ENCODE data around the gene ARHGAP29.

ARHGAP29 gene

DNA sequence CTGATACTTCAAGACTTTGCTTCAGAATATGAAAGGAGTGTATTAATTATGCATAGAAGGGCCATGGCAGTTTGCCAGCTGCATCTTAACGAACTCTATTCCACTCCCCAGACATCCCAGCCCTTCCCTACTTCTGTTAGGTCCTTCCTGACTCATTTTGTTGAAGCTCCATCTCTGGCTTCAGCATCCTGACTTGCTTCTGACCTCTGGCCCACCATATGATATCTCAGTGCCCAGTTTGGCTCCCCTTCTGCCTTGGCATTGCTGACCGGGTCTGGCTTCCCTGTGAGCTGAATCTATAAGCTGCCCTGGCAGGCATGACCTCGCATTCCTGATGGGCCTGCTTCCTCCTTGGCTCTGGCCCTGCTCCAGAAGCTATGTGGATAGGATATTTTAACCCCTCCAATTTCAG, 27.6 kb upstream of the ARHGAP29 start:
- TF ChIP-seq, protein P1, sequence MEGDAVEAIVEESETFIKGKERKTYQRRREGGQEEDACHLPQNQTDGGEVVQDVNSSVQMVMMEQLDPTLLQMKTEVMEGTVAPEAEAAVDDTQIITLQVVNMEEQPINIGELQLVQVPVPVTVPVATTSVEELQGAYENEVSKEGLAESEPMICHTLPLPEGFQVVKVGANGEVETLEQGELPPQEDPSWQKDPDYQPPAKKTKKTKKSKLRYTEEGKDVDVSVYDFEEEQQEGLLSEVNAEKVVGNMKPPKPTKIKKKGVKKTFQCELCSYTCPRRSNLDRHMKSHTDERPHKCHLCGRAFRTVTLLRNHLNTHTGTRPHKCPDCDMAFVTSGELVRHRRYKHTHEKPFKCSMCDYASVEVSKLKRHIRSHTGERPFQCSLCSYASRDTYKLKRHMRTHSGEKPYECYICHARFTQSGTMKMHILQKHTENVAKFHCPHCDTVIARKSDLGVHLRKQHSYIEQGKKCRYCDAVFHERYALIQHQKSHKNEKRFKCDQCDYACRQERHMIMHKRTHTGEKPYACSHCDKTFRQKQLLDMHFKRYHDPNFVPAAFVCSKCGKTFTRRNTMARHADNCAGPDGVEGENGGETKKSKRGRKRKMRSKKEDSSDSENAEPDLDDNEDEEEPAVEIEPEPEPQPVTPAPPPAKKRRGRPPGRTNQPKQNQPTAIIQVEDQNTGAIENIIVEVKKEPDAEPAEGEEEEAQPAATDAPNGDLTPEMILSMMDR (conservative IDR thresholded peaks at IDR 0.05; ENCODE audit: low read depth, low read length) = no peak
- H4K20me1 ChIP-seq (ENCODE audit: insufficient read depth) = no peaks in the 10 kb centered on the region
- no peaks in the 10 kb centered on the region for H3K79me2 ChIP-seq (ENCODE audit: insufficient read depth, low read depth)
- no peaks in the 10 kb centered on the region for H3K4me1 ChIP-seq (ENCODE audit: low read depth, poor library complexity, severe bottlenecking)
- H3K27me3 ChIP-seq (ENCODE audit: insufficient read depth, low read depth) = no peaks in the 10 kb centered on the region
- no peak overlapping the region for H2AFZ ChIP-seq (ENCODE audit: low read depth)
- H3K9ac ChIP-seq = no peak overlapping the region
- H3K36me3 ChIP-seq (ENCODE audit: insufficient read depth) = no peaks in the 10 kb centered on the region
- no peak overlapping the region for H3K4me3 ChIP-seq (IDR thresholded peaks at IDR 0.05; ENCODE audit: insufficient read depth, low read depth, low read length)
- H3K4me2 ChIP-seq = no peak overlapping the region
- no peak overlapping the region for H3K27ac ChIP-seq

DNA sequence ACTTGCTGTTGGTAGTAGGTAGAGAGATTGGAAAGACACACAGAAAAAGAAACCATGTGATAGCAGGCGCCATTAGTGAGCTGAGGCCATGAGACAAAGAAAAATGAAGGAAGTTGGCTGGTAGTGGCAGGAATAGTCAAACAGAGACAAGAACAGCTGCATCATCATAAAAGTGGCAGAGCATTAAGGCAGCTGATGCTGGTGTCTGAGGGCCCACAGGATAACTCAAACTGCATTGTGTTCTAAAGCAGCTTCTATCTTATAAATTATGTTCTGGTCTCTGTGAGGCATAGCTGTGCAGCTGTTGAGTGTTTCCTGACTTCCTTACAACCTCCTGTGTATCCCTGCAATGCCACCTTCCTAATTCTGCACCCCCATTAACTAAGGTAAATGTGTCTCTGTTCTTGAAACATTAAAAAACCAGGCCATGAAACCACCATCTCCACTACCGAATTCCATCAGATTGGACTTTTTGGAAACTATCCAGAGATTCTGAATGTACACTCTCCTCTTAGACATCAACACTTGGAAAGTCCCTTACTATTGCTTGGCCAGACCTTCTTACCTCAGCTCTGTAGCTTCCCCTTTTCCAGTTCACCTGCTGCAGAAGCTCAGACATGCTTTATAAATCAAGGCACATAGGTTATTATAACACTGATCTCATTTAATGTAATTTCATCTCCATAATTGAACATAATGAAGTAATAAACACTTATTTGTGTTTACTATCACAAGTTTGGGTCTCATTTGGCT, 23.4 kb upstream of the ARHGAP29 start:
- Histone ChIP-seq H2AFZ (ENCODE audit: low read depth) (no peak overlapping the region), H4K20me1 (ENCODE audit: insufficient read depth) (no peaks in the 10 kb centered on the region), H3K4me2 (no peak overlapping the region)

DNA sequence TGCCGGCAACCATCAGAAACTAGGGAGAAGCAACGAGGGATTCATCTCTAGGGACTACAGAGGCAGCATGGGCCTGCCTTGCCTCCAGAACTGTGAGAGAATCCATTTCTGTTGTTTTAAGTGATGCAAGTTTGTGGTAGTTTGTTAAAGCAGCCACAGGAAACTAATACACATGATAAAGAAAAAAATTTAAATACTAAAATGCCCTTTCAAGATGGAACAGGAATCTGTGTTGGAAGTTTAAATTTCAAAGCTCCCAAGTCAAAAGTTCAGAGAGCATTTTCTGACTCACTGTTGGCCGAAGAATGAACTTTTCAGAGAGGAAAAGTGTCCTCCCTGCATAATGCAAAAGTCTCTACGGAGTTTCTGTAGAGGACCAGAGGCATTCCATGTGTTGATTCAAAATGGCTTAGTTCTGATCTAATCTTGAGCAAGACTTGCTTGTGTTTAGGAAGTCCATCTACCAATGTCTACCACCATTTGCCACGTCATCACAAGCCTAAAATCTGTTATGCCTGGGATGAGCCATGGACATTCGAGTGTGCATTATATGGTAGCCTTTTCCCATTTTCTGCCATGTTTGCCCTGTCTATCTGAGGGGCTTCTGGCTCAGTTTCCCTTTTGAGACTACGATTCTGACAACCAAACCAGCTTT, 22.4 kb upstream of the ARHGAP29 start:
- Histone ChIP-seq H3K27me3 (ENCODE audit: insufficient read depth, low read depth) (no peaks in the 10 kb centered on the region), H3K4me1 (ENCODE audit: low read depth, poor library complexity, severe bottlenecking) (no peaks in the 10 kb centered on the region), H3K4me3 (IDR thresholded peaks at IDR 0.05; ENCODE audit: insufficient read depth, low read depth, low read length) (no peak overlapping the region), H3K36me3 (ENCODE audit: insufficient read depth) (no peaks in the 10 kb centered on the region), H4K20me1 (ENCODE audit: insufficient read depth) (no peaks in the 10 kb centered on the region), H2AFZ (ENCODE audit: low read depth) (no peak overlapping the region), H3K79me2 (ENCODE audit: insufficient read depth, low read depth) (no peaks in the 10 kb centered on the region), H3K4me2 (no peak overlapping the region), H3K27ac (no peak overlapping the region), H3K9ac (no peak overlapping the region)
- TF ChIP-seq, protein P1 (conservative IDR thresholded peaks at IDR 0.05; ENCODE audit: low read depth, low read length) = no peak

More for the DNA sequence above, 23.4 kb upstream of the ARHGAP29 start:
- Histone ChIP-seq H3K27ac (no peak overlapping the region), H3K4me1 (ENCODE audit: low read depth, poor library complexity, severe bottlenecking) (no peaks in the 10 kb centered on the region), H3K79me2 (ENCODE audit: insufficient read depth, low read depth) (no peaks in the 10 kb centered on the region), H3K27me3 (ENCODE audit: insufficient read depth, low read depth) (no peaks in the 10 kb centered on the region), H3K36me3 (ENCODE audit: insufficient read depth) (no peaks in the 10 kb centered on the region), H3K9ac (no peak overlapping the region), H3K4me3 (IDR thresholded peaks at IDR 0.05; ENCODE audit: insufficient read depth, low read depth, low read length) (no peak overlapping the region)
- TF ChIP-seq, protein P1 (conservative IDR thresholded peaks at IDR 0.05; ENCODE audit: low read depth, low read length) = no peak

DNA sequence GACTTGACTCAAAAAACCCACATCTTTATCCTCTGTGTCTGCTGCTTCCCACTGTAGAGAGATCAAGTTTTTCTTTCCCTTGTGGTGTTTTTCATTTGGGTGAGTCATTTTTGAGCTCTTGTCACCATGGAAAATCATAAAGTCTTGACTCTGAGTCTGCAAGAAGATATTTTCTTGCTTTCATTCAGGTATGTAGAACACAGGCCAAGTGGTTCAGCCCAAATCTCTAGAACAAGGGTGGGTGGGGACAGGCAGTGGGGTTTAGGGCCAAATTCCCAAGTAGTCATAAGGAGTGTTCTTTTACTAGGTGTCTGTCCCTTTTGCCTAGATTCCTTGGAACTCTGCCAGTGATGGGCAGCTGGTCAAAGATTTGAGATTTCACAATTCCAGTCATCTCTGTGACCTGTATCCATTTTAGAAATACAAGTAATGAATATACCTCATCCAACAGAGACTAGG, 21.5 kb upstream of the ARHGAP29 start:
- H3K36me3 ChIP-seq (ENCODE audit: insufficient read depth) = no peaks in the 10 kb centered on the region
- no peak overlapping the region for H3K4me2 ChIP-seq
- H4K20me1 ChIP-seq (ENCODE audit: insufficient read depth) = no peaks in the 10 kb centered on the region
- H2AFZ ChIP-seq (ENCODE audit: low read depth) = no peak overlapping the region
- no peak overlapping the region for H3K27ac ChIP-seq
- no peaks in the 10 kb centered on the region for H3K27me3 ChIP-seq (ENCODE audit: insufficient read depth, low read depth)
- no peaks in the 10 kb centered on the region for H3K4me1 ChIP-seq (ENCODE audit: low read depth, poor library complexity, severe bottlenecking)
- no peak overlapping the region for H3K9ac ChIP-seq
- H3K4me3 ChIP-seq (IDR thresholded peaks at IDR 0.05; ENCODE audit: insufficient read depth, low read depth, low read length) = no peak overlapping the region
- TF ChIP-seq, protein P1 (conservative IDR thresholded peaks at IDR 0.05; ENCODE audit: low read depth, low read length) = no peak
- no peaks in the 10 kb centered on the region for H3K79me2 ChIP-seq (ENCODE audit: insufficient read depth, low read depth)
